GM12875 (cell line): ENCODE measurements around the gene F2RL3.

ENCODE experiments used
- H3K4me3 ChIP-seq: one replicate; pipeline ENCODE4 v1.5.1; 2011; ENCODE audit warnings: low read depth, low read length, control low read depth
- TF ChIP-seq, protein P1 (sequence below): IDR thresholded peaks from 2 replicates; pipeline ENCODE4 v1.5.1; 2011; ENCODE audit warnings: low read depth, mild to moderate bottlenecking, control low read depth, inconsistent platforms, low read length, moderate library complexity, borderline replicate concordance; ENCODE audit not compliant: insufficient read depth

Gene F2RL3

DNA sequence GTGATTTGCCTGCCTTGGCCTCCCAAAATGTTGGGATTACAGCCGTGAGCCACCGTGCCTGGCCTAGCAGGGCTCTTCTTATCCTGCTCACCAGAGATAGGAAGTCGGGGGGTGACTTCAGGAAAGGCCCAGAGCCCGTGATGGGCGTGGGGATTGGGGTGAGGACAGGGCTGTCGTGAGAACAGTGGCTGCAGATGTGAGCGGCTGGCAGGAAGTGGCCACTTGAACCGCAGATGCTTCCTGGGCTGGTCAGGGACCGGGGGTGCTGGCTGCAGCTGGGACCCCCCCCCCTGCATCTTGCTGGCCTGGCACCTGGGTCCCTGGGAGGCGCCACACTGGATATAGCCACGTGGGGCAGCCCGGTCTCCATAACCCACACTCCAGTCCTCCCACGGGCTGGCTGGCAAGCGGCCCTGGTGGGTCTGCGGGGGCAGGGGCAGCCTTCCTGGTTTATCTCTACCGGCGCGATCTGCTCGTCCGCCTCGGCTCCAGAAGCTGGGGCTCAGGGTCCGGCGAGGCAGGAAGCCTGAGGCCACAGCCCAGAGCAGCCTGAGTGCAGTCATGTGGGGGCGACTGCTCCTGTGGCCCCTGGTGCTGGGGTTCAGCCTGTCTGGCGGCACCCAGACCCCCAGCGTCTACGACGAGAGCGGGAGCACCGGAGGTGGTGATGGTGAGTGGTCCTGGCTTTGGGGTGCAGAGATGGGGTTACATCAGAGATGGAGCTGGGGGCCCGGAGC is at the start of gene F2RL3:
Gene F2RL3 (plus strand): TSS at position 371 of the 737 bp plus-strand sequence. CDS start 191 bp downstream, at position 562.
- TF ChIP-seq, protein P1, sequence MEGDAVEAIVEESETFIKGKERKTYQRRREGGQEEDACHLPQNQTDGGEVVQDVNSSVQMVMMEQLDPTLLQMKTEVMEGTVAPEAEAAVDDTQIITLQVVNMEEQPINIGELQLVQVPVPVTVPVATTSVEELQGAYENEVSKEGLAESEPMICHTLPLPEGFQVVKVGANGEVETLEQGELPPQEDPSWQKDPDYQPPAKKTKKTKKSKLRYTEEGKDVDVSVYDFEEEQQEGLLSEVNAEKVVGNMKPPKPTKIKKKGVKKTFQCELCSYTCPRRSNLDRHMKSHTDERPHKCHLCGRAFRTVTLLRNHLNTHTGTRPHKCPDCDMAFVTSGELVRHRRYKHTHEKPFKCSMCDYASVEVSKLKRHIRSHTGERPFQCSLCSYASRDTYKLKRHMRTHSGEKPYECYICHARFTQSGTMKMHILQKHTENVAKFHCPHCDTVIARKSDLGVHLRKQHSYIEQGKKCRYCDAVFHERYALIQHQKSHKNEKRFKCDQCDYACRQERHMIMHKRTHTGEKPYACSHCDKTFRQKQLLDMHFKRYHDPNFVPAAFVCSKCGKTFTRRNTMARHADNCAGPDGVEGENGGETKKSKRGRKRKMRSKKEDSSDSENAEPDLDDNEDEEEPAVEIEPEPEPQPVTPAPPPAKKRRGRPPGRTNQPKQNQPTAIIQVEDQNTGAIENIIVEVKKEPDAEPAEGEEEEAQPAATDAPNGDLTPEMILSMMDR: no peak
- H3K4me3 ChIP-seq: peak within 1 kb of the TSS; percentile 53

DNA sequence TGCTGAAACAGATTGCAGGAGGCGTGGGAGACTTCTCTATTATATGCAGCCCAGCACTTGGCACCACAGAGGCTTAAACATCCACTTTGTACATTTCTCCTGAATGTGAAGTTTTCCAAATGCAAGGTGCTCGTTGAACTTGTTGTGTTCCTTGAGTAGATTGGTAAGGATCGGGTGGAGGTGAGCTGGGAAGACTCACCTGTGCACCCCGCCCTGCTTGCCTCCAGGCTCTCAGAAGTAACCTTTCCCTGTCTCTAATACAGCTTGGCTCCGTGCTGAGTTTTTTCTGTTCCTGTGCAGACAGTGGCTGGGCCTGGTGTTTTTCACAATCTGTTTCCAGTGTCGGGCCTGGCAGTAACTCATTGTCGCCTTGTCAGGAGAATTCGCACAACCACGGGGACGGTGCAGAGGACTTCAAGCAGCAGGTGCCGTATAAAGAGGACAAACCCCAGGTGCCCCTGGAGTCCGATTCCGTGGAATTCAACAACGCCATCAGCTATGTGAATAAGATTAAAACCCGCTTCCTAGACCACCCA is 47.3 kb upstream of the F2RL3 start:
- TF ChIP-seq, protein P1: no peak
- no peak overlapping the region for H3K4me3 ChIP-seq

DNA sequence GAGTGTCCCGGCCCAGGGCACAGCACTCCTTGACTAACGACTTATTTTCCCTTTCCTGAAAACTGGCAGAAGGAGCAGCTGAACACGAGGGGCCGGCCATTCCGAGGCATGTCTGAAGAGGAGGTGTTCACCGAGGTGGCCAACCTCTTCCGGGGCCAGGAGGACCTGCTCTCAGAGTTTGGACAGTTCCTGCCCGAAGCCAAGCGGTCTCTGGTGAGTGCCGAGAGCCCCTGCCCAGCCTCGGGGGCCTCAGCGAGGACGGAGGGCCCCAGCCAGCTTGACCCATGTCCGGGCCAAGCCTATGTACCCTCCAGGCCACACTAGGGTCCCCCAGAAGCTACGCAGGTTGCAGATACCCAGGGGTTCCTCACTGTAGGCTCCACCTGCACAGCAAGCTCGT is 41.9 kb upstream of the F2RL3 start:
- TF ChIP-seq, protein P1: no peak
- no peak overlapping the region for H3K4me3 ChIP-seq

DNA sequence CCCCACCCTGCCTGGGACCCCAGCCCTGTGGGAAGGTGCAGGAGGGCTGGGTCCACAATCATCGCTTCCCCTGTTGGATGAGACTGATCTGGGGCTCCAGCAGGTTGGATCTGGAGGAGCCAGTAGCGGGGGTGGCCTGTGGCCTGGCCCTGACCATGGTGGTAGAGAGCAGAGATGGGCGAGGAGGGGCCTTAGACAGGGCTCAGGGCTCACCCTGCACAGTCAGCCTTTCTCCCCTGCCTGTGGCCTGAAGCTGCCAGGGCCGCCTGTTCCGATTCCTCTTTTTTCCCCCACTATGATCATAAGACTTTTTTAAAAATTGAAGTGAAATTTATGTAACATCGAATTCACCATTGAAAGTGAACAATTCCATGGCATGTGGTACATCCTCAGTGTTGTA is 41.4 kb upstream of the F2RL3 start:
- TF ChIP-seq, protein P1: no peak
- no peak overlapping the region for H3K4me3 ChIP-seq

- TF ChIP-seq, protein P1: no peak
- no peak overlapping the region for H3K4me3 ChIP-seq
These were observed 39.6 kb upstream of the F2RL3 start for GRCh38 chr19:16849168-16849567.

DNA sequence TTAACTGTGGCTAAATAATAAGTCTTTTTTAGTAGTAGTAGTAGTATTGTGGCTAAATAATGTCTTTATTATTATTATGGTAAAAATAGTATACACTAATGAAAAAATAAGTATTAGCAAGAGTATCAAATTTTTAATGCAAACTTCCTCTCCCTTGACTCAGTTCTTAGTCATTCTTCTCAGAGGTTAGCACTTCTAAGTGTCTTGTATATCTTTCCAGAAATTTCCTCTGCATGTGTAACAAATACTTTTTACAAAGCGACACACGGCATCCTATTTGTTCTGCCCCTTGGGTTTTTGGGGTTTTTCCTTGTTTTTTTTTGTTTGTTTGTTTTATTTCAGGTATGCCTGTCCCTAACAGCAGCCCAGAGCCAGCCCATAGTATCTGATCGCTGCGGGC is 38.7 kb upstream of the F2RL3 start:
- TF ChIP-seq, protein P1: no peak
- H3K4me3 ChIP-seq: no peak overlapping the region
